Lung (tissue), 12 donors: ENCODE measurements around the gene TTLL12. TPM values are rescaled to one million over a fixed set of nuclear protein-coding genes. Genes with fewer than 3 reads are reported as not detected.

Experiments used
- ATAC-seq: fragments of 200-7000 bp; cut with Tn5 transposase; one replicate; pipeline ENCODE4 v1.9.1; 2020; ENCODE audit warnings: moderate number of reproducible peaks; ENCODE audit not compliant: insufficient read depth, low FRiP score
- DNase-seq, 3 donors: peaks; one replicate each; pipeline ENCODE4 v3.0.0-alpha.2; 2013 to 2017
- H3K27ac ChIP-seq, 2 donors: one replicate each; pipeline ENCODE4 v1.5.1; 2013; ENCODE audit warnings: mild to moderate bottlenecking in 2 of 2, moderate library complexity in 2 of 2, control low read depth in 1 of 2, inconsistent platforms in 1 of 2, low read depth in 1 of 2, low read length in 1 of 2
- H3K27me3 ChIP-seq, 3 donors: one replicate each; pipeline ENCODE4 v1.5.1; 2013; ENCODE audit warnings: low read length in 2 of 3; ENCODE audit not compliant: control insufficient read depth in 3 of 3, insufficient read depth in 3 of 3
- H3K36me3 ChIP-seq, 4 donors: one replicate each; pipeline ENCODE4 v1.5.1; 2013; ENCODE audit warnings: low read length in 4 of 4, mild to moderate bottlenecking in 1 of 4, moderate library complexity in 1 of 4; ENCODE audit not compliant: control insufficient read depth in 4 of 4, insufficient read depth in 4 of 4
- H3K4me1 ChIP-seq, 5 donors: one replicate each; pipeline ENCODE4 v1.5.1; 2013; ENCODE audit warnings: low read length in 5 of 5, mild to moderate bottlenecking in 2 of 5, moderate library complexity in 1 of 5; ENCODE audit not compliant: control insufficient read depth in 5 of 5, insufficient read depth in 5 of 5
- H3K4me3 ChIP-seq: one replicate; pipeline ENCODE4 v1.5.1; 2013; ENCODE audit warnings: mild to moderate bottlenecking, control low read depth, moderate library complexity
- H3K9ac ChIP-seq, 2 donors: one replicate each; pipeline ENCODE4 v1.5.1; 2013; ENCODE audit warnings: low read length in 2 of 2, control low read depth in 1 of 2; ENCODE audit not compliant: insufficient read depth in 1 of 2
- H3K9me3 ChIP-seq, 4 donors: one replicate each; pipeline ENCODE4 v1.5.1; 2013; ENCODE audit warnings: low read length in 3 of 4, mild to moderate bottlenecking in 1 of 4, moderate library complexity in 1 of 4; ENCODE audit not compliant: control insufficient read depth in 4 of 4, insufficient read depth in 3 of 4
- WGBS, 2 donors: extraction: QIAGEN DNeasy Blood & Tissue Kit; methylation state at CpG; one replicate each; pipeline ENCODE4 v1.1.7; 2013; 5-methylcytosine and 5-hydroxymethylcytosine counted together
- polyA plus RNA-seq, 2 donors: library from polyadenylated mRNA; stranded (reverse); fragments of 200-250 nt; gene quantifications; one replicate each; pipeline ENCODE4 v1.2.1, GENCODE V29; 2013
- total RNA-seq, 2 donors: library from RNA; depleted of rRNA in 1 of 2; stranded (reverse); fragments of >200 nt in 1 of 2; gene quantifications; one replicate each; pipeline ENCODE4 v1.2.1, GENCODE V29; 2014 to 2021
- TF ChIP-seq, protein P1 (sequence below): IDR thresholded peaks from 2 replicates; pipeline ENCODE4 v1.5.1; 2012; ENCODE audit warnings: mild to moderate bottlenecking; ENCODE audit errors: control extremely low read depth, extremely low read depth
- donor health status: control.
- donor health status: control.
- donor health status: Bipolar disorder and iron deficiency.
- donor health status: healthy.
- donor health status: DM: yes; HTN: yes; CAD: no.

Gene TTLL12
- total and polyA plus RNA-seq, 4 donors = 15.8 to 35.5 (median 25.3) TPM

DNA sequence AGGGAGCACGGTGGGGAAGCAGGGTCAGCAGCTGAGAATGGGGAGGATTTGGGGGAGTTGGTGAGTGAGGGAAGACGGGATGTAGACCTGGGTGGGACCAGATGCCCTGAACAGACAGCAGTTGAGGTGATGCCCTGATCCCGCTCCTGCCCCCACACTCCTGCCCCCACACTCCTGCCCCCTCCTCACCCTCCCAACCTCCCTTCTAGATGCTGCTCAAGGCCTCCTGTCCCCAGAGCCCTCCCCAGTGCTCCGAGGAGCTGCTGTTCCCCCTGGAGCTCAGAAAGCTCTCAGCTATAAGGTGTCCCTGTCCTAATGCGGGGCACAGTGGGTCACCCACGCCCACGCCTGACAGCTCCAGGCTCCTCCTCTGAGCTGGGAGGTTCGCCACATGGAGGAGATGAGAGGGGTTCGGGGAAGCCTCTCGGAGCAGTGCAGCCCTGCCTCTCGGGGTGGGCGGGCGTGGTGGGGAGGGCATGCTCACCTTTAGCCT, 25.1 kb upstream of the TTLL12 start:
- WGBS, 2 donors = 91 to 93% methylated on average over 13 of the region's 13 CpGs

DNA sequence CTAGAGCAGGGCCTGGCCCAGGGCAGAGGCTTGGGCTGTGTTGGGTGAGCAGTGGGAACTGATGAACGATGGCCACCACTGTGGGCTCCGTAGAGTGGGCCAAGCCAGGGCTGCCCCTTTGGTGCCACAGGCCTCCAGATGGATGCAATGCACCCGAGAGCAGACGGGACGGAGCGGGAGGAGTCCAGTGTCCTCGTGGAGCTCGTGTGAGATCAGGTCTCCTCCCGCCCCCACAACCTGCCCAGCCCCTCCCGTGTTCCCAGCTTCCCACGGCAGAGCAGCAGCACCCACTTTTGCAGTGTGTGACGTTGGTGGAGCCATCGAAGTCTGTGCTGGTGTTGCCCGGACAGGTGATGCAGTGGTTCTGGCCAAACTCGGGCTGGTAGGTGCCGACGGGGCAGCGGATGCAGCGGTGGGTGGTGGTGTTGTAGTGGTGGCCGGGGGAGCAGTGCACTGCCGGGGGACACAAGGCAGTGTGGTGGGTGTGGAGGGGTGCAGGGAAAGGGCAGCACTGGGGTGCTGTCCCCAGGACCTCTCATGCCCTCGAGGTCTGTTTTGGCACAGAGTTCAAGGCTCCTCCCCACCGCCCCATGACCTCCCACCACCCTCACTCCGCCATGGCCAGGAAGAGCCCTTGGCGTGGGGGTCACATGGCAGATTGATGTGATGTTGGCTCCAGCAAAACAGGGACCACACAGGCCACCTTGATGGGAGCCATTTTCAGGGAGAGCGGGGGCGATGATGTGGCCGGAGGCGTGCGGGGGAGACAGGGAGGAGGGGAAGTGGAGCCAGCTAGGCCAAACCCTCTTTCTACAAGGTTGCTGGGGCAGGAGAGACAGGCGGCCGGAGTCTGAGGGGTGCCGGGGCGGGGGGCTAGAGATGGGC, 23.9 kb upstream of the TTLL12 start:
- Histone ChIP-seq H3K9me3 (no peaks in the 10 kb centered on the region), H3K27me3 (no peaks in the 10 kb centered on the region), H3K27ac (no peak overlapping the region), H3K4me3 (no peak overlapping the region), H3K4me1 (peaks cover 0 to 12% (median 0%) of the 10 kb centered on the region in 5 donors), H3K36me3 (no peaks in the 10 kb centered on the region), H3K9ac (no peak overlapping the region)
- ATAC-seq (no peak), DNase-seq (no peak)
- TF ChIP-seq, protein P1, sequence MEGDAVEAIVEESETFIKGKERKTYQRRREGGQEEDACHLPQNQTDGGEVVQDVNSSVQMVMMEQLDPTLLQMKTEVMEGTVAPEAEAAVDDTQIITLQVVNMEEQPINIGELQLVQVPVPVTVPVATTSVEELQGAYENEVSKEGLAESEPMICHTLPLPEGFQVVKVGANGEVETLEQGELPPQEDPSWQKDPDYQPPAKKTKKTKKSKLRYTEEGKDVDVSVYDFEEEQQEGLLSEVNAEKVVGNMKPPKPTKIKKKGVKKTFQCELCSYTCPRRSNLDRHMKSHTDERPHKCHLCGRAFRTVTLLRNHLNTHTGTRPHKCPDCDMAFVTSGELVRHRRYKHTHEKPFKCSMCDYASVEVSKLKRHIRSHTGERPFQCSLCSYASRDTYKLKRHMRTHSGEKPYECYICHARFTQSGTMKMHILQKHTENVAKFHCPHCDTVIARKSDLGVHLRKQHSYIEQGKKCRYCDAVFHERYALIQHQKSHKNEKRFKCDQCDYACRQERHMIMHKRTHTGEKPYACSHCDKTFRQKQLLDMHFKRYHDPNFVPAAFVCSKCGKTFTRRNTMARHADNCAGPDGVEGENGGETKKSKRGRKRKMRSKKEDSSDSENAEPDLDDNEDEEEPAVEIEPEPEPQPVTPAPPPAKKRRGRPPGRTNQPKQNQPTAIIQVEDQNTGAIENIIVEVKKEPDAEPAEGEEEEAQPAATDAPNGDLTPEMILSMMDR = no peak
- 93 to 95% methylated on average over 34 of the region's 34 CpGs for WGBS, 2 donors

More for the DNA sequence above, 25.1 kb upstream of the TTLL12 start:
- Histone ChIP-seq H3K9ac (no peak overlapping the region), H3K9me3 (no peaks in the 10 kb centered on the region), H3K27ac (no peak overlapping the region), H3K4me1 (peaks cover 0 to 8% (median 0%) of the 10 kb centered on the region in 5 donors), H3K4me3 (no peak overlapping the region), H3K36me3 (no peaks in the 10 kb centered on the region), H3K27me3 (no peaks in the 10 kb centered on the region)
- DNase-seq (no peak), ATAC-seq (no peak)
- TF ChIP-seq, protein P1 = no peak

DNA sequence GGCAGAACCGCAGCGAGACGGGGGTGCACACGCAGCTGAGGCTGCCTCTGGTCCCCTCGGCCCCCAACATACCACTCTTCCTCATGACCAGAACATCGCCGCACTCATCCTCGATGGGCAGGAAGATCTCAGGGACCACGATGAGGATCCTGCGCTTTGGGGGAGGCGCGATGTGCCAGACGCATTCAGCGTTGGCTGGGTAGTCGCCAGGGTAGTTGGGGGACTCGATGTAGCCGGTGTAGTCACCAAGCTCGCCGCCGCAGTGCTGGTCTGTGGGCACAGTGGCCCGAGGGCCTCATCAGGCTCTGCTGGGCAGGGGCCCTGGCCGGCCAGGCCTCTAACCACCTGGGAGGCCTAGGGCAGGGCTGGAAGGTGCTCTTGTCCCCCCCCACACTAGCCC, 23.0 kb upstream of the TTLL12 start:
- no peak for ATAC-seq
- H3K4me3 ChIP-seq = no peak overlapping the region
- no peaks in the 10 kb centered on the region for H3K27me3 ChIP-seq
- H3K36me3 ChIP-seq = no peaks in the 10 kb centered on the region
- H3K27ac ChIP-seq = no peak overlapping the region
- DNase-seq = no peak
- no peak overlapping the region for H3K9ac ChIP-seq
- WGBS, 2 donors = 90 to 95% methylated on average over 22 of the region's 22 CpGs
- TF ChIP-seq, protein P1 = no peak
- no peaks in the 10 kb centered on the region for H3K9me3 ChIP-seq
- peaks cover 0 to 12% (median 0%) of the 10 kb centered on the region in 5 donors for H3K4me1 ChIP-seq
